Measurements from ENCODE around the gene REC8. TPM values are rescaled to one million over a fixed set of nuclear protein-coding genes. Genes with fewer than 3 reads are reported as not detected.

Gene REC8
- total RNA-seq, 2 donors from 2014 or later = 5.6 to 25.4 TPM

DNA sequence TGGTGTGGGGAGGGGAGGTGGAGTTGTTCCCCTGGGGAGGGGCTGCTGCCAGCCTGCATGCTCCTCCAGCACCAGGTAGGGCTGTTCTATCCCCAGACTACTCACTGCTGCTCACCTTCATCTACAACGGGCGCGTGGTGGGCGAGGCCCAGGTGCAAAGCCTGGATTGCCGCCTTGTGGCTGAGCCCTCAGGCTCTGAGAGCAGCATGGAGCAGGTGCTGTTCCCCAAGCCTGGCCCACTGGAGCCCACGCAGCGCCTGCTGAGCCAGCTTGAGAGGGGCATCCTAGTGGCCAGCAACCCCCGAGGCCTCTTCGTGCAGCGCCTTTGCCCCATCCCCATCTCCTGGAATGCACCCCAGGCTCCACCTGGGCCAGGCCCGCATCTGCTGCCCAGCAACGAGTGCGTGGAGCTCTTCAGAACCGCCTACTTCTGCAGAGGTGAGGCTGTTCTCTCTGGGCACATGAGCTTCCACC, 7.3 kb upstream of the REC8 start:
- no peak overlapping the region for H3K27ac ChIP-seq
- no peaks in the 10 kb centered on the region for H3K27me3 ChIP-seq (replicated peaks; ENCODE audit: insufficient read depth)
- DNase-seq (ENCODE audit: low spot score) = no peak
- no peak for TF ChIP-seq POLR2AphosphoS5 (IDR thresholded peaks at IDR 0.05)
- TF ChIP-seq POLR2A (IDR thresholded peaks at IDR 0.05) = no peak
- TF ChIP-seq, protein P1, sequence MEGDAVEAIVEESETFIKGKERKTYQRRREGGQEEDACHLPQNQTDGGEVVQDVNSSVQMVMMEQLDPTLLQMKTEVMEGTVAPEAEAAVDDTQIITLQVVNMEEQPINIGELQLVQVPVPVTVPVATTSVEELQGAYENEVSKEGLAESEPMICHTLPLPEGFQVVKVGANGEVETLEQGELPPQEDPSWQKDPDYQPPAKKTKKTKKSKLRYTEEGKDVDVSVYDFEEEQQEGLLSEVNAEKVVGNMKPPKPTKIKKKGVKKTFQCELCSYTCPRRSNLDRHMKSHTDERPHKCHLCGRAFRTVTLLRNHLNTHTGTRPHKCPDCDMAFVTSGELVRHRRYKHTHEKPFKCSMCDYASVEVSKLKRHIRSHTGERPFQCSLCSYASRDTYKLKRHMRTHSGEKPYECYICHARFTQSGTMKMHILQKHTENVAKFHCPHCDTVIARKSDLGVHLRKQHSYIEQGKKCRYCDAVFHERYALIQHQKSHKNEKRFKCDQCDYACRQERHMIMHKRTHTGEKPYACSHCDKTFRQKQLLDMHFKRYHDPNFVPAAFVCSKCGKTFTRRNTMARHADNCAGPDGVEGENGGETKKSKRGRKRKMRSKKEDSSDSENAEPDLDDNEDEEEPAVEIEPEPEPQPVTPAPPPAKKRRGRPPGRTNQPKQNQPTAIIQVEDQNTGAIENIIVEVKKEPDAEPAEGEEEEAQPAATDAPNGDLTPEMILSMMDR (IDR thresholded peaks at IDR 0.05) = no peak
- peaks cover 12 to 25% of the 10 kb centered on the region in 2 donors for H3K36me3 ChIP-seq
- WGBS = 62% methylated on average over 14 of the region's 14 CpGs
- H3K4me1 ChIP-seq (replicated peaks) = peaks cover 11% of the 10 kb centered on the region
- no peak overlapping the region for H3K4me3 ChIP-seq
- intact Hi-C loops (cut with DNase I) = loop anchor here (5.0 kb wide), 1 partner anchor 152 kb away; no protein-coding TSS in a partner anchor
- H3K9me3 ChIP-seq = no peaks in the 10 kb centered on the region

DNA sequence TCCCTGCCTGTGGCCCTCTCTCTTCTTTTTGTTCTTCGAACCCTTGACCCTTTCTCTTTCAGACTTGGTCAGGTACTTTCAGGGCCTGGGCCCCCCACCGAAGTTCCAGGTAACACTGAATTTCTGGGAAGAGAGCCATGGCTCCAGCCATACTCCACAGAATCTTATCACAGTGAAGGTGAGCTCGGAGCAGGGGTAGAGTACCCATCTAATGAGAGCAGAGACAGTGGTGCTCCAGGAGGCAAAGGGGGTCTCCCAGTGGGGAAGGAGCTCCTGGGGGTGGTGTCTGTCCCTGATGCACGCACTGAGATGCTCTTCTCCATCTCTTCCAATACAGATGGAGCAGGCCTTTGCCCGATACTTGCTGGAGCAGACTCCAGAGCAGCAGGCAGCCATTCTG, 6.1 kb upstream of the REC8 start:
- TF ChIP-seq, protein P1 (IDR thresholded peaks at IDR 0.05) = no peak
- TF ChIP-seq POLR2AphosphoS5 (IDR thresholded peaks at IDR 0.05) = no peak
- no peak for TF ChIP-seq POLR2A (IDR thresholded peaks at IDR 0.05)
- H3K27me3 ChIP-seq (replicated peaks; ENCODE audit: insufficient read depth) = no peaks in the 10 kb centered on the region
- intact Hi-C loops (cut with DNase I) = no loop called here

DNA sequence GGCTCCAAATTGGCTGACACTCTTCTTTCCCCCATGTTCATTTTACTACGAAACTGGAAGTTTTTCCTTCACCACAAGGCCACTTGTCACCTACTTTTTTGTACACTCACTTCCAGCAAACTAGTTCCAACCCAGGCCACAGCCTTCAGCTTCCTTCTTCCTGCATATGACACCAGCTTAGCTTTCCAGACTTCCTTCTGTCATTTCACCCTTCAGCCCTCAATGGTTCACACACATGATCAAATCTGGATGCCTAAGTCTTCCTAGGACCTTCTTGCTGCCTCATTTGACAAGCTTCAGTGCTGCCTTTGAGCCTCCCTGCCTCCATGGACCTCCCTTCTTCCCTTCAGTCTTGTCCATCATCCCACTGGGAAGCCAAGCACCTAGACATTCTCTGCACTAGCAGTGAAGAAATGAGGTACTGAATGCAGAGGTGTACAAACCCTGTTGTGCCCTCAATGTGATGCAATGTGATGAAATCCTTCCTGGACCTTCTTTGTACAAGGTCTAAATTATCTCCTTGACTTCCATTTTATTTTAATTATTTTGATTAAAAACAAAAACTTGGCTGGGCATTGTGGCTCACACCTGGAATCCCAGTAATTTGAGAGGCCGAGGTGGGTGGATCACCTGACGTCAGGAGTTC, 4.3 kb upstream of the REC8 start:
- Histone ChIP-seq H3K27ac (no peak overlapping the region), H3K27me3 (replicated peaks; ENCODE audit: insufficient read depth) (no peaks in the 10 kb centered on the region), H3K4me3 (no peak overlapping the region), H3K9me3 (no peaks in the 10 kb centered on the region), H3K4me1 (replicated peaks) (peaks cover 7% of the 10 kb centered on the region), H3K36me3 (peaks cover 12 to 29% of the 10 kb centered on the region in 2 donors)
- intact Hi-C loops (cut with DNase I) = no loop called here
- 82% methylated on average over 3 of the region's 3 CpGs for WGBS
- TF ChIP-seq, protein P1 (IDR thresholded peaks at IDR 0.05) = no peak
- no peak for TF ChIP-seq POLR2A (IDR thresholded peaks at IDR 0.05)
- TF ChIP-seq POLR2AphosphoS5 (IDR thresholded peaks at IDR 0.05) = no peak
- no peak for DNase-seq (ENCODE audit: low spot score)

More for the DNA sequence above, 6.1 kb upstream of the REC8 start:
- WGBS = 92% methylated on average over 5 of the region's 5 CpGs
- no peaks in the 10 kb centered on the region for H3K9me3 ChIP-seq
- DNase-seq (ENCODE audit: low spot score) = no peak
- peaks cover 12 to 29% of the 10 kb centered on the region in 2 donors for H3K36me3 ChIP-seq
- peaks cover 11% of the 10 kb centered on the region for H3K4me1 ChIP-seq (replicated peaks)
- H3K4me3 ChIP-seq = no peak overlapping the region
- H3K27ac ChIP-seq = no peak overlapping the region

DNA sequence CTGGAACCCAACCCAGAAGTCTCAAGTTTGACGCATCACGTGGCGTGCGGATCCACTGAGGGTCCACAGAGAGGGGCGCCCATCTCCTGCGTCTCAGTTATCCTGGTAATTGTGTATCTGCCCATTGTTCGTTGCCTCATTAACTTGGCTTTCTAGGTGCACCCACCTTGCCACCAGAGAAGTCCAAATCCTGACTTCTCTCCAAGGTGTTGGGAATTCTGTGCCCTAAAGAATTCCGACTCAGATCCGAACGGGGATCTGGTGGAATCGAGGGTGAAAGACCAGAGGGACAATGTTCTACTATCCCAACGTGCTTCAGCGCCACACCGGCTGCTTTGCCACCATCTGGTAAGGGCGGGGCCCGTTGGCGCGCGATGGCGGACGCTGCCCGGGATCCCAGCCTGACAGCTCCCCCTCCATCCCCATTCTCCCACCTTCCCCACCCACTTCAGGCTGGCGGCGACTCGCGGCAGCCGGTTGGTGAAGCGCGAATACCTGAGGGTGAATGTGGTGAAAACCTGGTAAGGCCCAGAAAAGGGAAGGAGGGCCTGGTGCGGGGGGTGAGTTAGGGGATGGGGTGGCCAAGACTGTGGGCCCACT, 481 bp downstream of the REC8 start:
- 18% methylated on average over 30 of the region's 30 CpGs for WGBS
- TF ChIP-seq POLR2AphosphoS5 (IDR thresholded peaks at IDR 0.05) = no peak
- TF ChIP-seq, protein P1 (IDR thresholded peaks at IDR 0.05) = no peak
- no peak for TF ChIP-seq POLR2A (IDR thresholded peaks at IDR 0.05)
- Histone ChIP-seq H3K4me3 (peak overlapping the region; percentile 16 to 29), H3K9me3 (no peaks in the 10 kb centered on the region), H3K36me3 (peaks cover 0 to 10% of the 10 kb centered on the region in 2 donors), H3K27ac (no peak overlapping the region), H3K4me1 (replicated peaks) (no peaks in the 10 kb centered on the region), H3K27me3 (replicated peaks; ENCODE audit: insufficient read depth) (no peaks in the 10 kb centered on the region)
- intact Hi-C loops (cut with DNase I) = no loop called here
- DNase-seq (ENCODE audit: low spot score) = no peak

Measured in prostate gland (tissue), 2 donors.